Smooth muscle cell (in vitro differentiated cells): ENCODE results near the gene CATSPERE. TPM values are rescaled to one million over a fixed set of nuclear protein-coding genes. Genes with fewer than 3 reads are reported as not detected.
"Not testable (repeated sequence)": the region's sequence is repeated elsewhere in the genome, so short reads cannot be mapped to it uniquely, and the experiment has no call there.

ENCODE experiments used
- DNase-seq: peaks from one replicate; lab custom pipeline; 2025; ENCODE audit not compliant: unreplicated experiment; lab: John Stamatoyannopoulos, UW
- H2AFZ ChIP-seq: fragments of 200-600 bp; sonication (generic); 2 replicates; pipeline ENCODE4 v1.6.0; 2016; ENCODE audit warnings: antibody characterized with exemption, low read depth, mild to moderate bottlenecking
- H3F3A ChIP-seq: fragments of 200-600 bp; sonication (generic); 2 replicates; pipeline ENCODE4 v1.6.0; 2017; ENCODE audit warnings: antibody characterized with exemption, low read depth
- H3K27ac ChIP-seq: fragments of 200-600 bp; sonication (generic); 2 replicates; pipeline ENCODE4 v1.5.1; 2016; ENCODE audit warnings: low read depth, mild to moderate bottlenecking
- H3K27me3 ChIP-seq: fragments of 200-600 bp; sonication (generic); 2 replicates; pipeline ENCODE4 v1.6.1; 2016; ENCODE audit warnings: low read depth, mild to moderate bottlenecking
- H3K36me3 ChIP-seq: fragments of 200-600 bp; sonication (generic); 2 replicates; pipeline ENCODE4 v1.5.1; 2016; ENCODE audit warnings: low read depth
- H3K4me1 ChIP-seq: fragments of 200-600 bp; sonication (generic); 2 replicates; pipeline ENCODE4 v1.5.1; 2016; ENCODE audit warnings: low read depth
- H3K4me2 ChIP-seq: fragments of 200-600 bp; sonication (generic); 2 replicates; pipeline ENCODE4 v1.6.0; 2016; ENCODE audit warnings: mild to moderate bottlenecking
- H3K4me3 ChIP-seq: fragments of 200-600 bp; sonication (generic); 2 replicates; pipeline ENCODE4 v1.5.1; 2016; ENCODE audit warnings: mild to moderate bottlenecking
- H3K79me2 ChIP-seq: fragments of 200-600 bp; sonication (generic); 2 replicates; pipeline ENCODE4 v1.6.0; 2016; ENCODE audit warnings: low read depth, mild to moderate bottlenecking
- H3K9ac ChIP-seq: fragments of 200-600 bp; sonication (generic); 2 replicates; pipeline ENCODE4 v1.6.0; 2016; ENCODE audit warnings: low read depth
- H3K9me3 ChIP-seq: fragments of 200-600 bp; sonication (generic); replicated peaks from 2 replicates; pipeline ENCODE4 v1.5.1; 2016; ENCODE audit warnings: low read depth
- H4K20me1 ChIP-seq: fragments of 200-600 bp; sonication (generic); 2 replicates; pipeline ENCODE4 v1.6.0; 2016; ENCODE audit warnings: low read depth
- CTCF ChIP-seq: fragments of 200-600 bp; sonication (generic); IDR thresholded peaks from 2 replicates; pipeline ENCODE4 v1.5.1; 2017; ENCODE audit warnings: borderline replicate concordance, mild to moderate bottlenecking, antibody characterized with exemption; ENCODE audit not compliant: insufficient read depth, poor library complexity, severe bottlenecking
- WGBS: methylation state at CpG from one replicate; pipeline ENCODE4 v1.1.7; 2016; ENCODE audit warnings: low lambda C conversion rate; 5-methylcytosine and 5-hydroxymethylcytosine counted together
- polyA plus RNA-seq: library from polyadenylated mRNA; unstranded; fragments of >200 nt; fragmentation: Nextera tagmentation; extraction: Ambion mirVana; gene quantifications from 2 replicates; pipeline ENCODE4 v1.2.1, GENCODE V29; 2016
- total RNA-seq: library from RNA; depleted of rRNA; stranded (reverse); fragments of >200 nt; gene quantifications from 2 replicates; pipeline ENCODE4 v1.2.3, GENCODE V29; 2014

Gene CATSPERE
- total and polyA plus RNA-seq, 2 experiments from 2014 or later, result 0.11 to 0.63 TPM

DNA sequence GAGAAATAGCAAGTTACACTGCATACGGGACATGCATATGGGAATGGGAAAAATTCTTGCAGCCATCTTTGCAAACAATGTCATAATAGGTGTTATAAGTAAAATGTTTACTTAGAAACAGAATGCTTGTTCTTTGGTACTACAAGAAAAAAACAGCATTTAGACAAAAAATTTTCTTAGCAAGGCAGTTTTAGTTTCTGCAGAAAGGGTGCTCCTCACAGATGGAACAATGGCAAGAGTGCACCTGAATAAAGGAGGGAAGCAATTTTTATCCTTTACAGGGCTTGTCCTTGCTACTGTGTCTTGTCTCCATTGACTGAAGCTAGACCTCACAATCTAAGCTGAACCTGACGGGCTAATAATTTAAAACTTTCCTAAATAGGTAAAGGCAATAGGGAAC lies 112.7 kb downstream of the CATSPERE start:
- H3K4me3 ChIP-seq, result no peak overlapping the region
- no peak for DNase-seq
- no peaks in the 10 kb centered on the region for H3K9me3 ChIP-seq
- H3K4me1 ChIP-seq, result no peaks in the 10 kb centered on the region
- no peak for TF ChIP-seq CTCF
- H3K27me3 ChIP-seq, result no peaks in the 10 kb centered on the region
- 94% methylated on average over 2 of the region's 2 CpGs for WGBS
- no peaks in the 10 kb centered on the region for H3K79me2 ChIP-seq
- no peaks in the 10 kb centered on the region for H3F3A ChIP-seq
- no peaks in the 10 kb centered on the region for H3K36me3 ChIP-seq
- no peak overlapping the region for H3K9ac ChIP-seq
- no peak overlapping the region for H3K27ac ChIP-seq
- no peak overlapping the region for H2AFZ ChIP-seq
- no peaks in the 10 kb centered on the region for H4K20me1 ChIP-seq
- H3K4me2 ChIP-seq, result no peak overlapping the region

- no peaks in the 10 kb centered on the region for H3K79me2 ChIP-seq
- no peaks in the 10 kb centered on the region for H3K9me3 ChIP-seq
- H3K9ac ChIP-seq, result no peak overlapping the region
- H3K27me3 ChIP-seq, result no peaks in the 10 kb centered on the region
- H3K36me3 ChIP-seq, result no peaks in the 10 kb centered on the region
- H3K4me1 ChIP-seq, result no peaks in the 10 kb centered on the region
- H3K4me3 ChIP-seq, result no peak overlapping the region
- no peak for DNase-seq
- no peak for TF ChIP-seq CTCF
- no peak overlapping the region for H3K4me2 ChIP-seq
- WGBS, result 97% methylated on average over 3 of the region's 3 CpGs
- no peak overlapping the region for H3K27ac ChIP-seq
- no peaks in the 10 kb centered on the region for H4K20me1 ChIP-seq
- H2AFZ ChIP-seq, result no peak overlapping the region
- H3F3A ChIP-seq, result no peaks in the 10 kb centered on the region
Measured at GRCh38 chr1:244576259-244576892, 115.3 kb downstream of the CATSPERE start.

GRCh38 chr1:244578205-244578604 lies 117.1 kb downstream of the CATSPERE start:
- 72% methylated on average over 7 of the region's 7 CpGs for WGBS
- H3K36me3 ChIP-seq, H3K27ac ChIP-seq, H3K4me2 ChIP-seq, DNase-seq, H3K4me3 ChIP-seq, H3K27me3 ChIP-seq, H4K20me1 ChIP-seq, H2AFZ ChIP-seq, H3K9me3 ChIP-seq, H3K4me1 ChIP-seq, H3K79me2 ChIP-seq, H3K9ac ChIP-seq, H3F3A ChIP-seq: not testable (repeated sequence)

DNA sequence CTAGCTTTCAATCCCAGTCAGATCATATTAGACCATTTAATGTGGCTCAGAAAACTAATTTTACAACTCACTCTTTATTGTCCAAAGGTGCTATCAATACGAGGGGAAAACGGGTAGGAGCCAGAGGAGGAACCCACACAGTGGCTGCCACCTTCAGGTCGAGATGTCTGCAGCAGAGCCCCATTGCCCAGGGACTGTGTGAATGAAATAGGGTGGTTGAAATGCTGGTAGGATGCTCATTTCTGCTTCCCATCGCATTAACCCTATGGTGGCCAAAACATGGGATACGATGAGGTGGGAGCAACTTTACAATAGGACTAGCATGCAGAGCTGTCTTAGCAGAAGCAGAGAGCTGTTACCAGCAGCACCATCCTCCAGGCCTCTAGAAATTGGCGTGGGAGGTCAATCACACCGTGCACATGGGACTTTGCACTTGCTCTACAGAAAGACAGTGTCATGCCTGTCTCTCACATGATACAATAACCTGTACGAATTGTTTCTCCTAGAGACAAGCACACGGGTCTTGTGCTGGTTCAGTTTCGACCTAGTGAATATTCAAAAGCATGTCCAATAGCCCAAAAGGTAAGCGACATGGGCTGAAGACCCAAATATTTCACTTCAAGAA lies 122.4 kb downstream of the CATSPERE start:
- H3K4me2 ChIP-seq, result no peak overlapping the region
- no peak overlapping the region for H3K27ac ChIP-seq
- no peaks in the 10 kb centered on the region for H3K4me1 ChIP-seq
- H3K4me3 ChIP-seq, result no peak overlapping the region
- H4K20me1 ChIP-seq, result no peaks in the 10 kb centered on the region
- H3K79me2 ChIP-seq, result no peaks in the 10 kb centered on the region
- no peak for TF ChIP-seq CTCF
- DNase-seq, result no peak
- H3K9me3 ChIP-seq, result no peaks in the 10 kb centered on the region
- no peak overlapping the region for H3K9ac ChIP-seq
- no peak overlapping the region for H2AFZ ChIP-seq
- H3K36me3 ChIP-seq, result no peaks in the 10 kb centered on the region
- no peaks in the 10 kb centered on the region for H3F3A ChIP-seq
- 77% methylated on average over 11 of the region's 11 CpGs for WGBS
- no peaks in the 10 kb centered on the region for H3K27me3 ChIP-seq
